Activated CD8-positive, alpha-beta T cell treated with anti-CD3 and anti-CD28 coated beads for 36 hours (primary cell): ENCODE measurements around the gene ACAD11. TPM values are rescaled to one million over a fixed set of nuclear protein-coding genes. Genes with fewer than 3 reads are reported as not detected.

Experiments
- ATAC-seq: fragments of 200-7000 bp; cut with Tn5 transposase; one replicate; pipeline ENCODE4 v1.10.0; 2021; ENCODE audit warnings: mild to moderate bottlenecking, moderate library complexity
- CTCF ChIA-PET: fragments of 350-600 bp; sonication (Branson Sonifier 250); formaldehyde crosslinking; loops from one replicate; lab custom pipeline; 2021; ENCODE audit warnings: antibody characterized with exemption; lab: Charles Lee
- POLR2A ChIA-PET: fragments of 350-600 bp; sonication (Branson Sonifier 250); formaldehyde crosslinking; loops from one replicate; lab custom pipeline; 2021; ENCODE audit warnings: antibody characterized with exemption; lab: Charles Lee
- DNase-seq: peaks from one replicate; pipeline ENCODE4 v3.0.0-alpha.2; 2020
- H3K27ac Mint-ChIP-seq: one replicate; pipeline ENCODE4 v1.8.0; 2021; ENCODE audit warnings: mild to moderate bottlenecking, mixed read lengths
- H3K27me3 Mint-ChIP-seq: one replicate; pipeline ENCODE4 v1.8.0; 2021; ENCODE audit warnings: mixed read lengths
- H3K36me3 Mint-ChIP-seq: one replicate; pipeline ENCODE4 v1.8.0; 2021; ENCODE audit warnings: low read depth, mixed read lengths
- H3K4me1 Mint-ChIP-seq: one replicate; pipeline ENCODE4 v1.8.0; 2021; ENCODE audit warnings: low read depth, mixed read lengths
- H3K4me3 Mint-ChIP-seq: one replicate; pipeline ENCODE4 v1.8.0; 2021; ENCODE audit warnings: mild to moderate bottlenecking, moderate library complexity, mixed read lengths
- H3K9me3 Mint-ChIP-seq: one replicate; pipeline ENCODE4 v1.8.0; 2021; ENCODE audit warnings: mixed read lengths
- intact Hi-C: fragments of 100-400 bp; cut with micrococcal nuclease; formaldehyde crosslinking; loops from one replicate; pipeline ENCODE4 v1.10.0; 2022
- total RNA-seq, 2 experiments: library from RNA; stranded (reverse); gene quantifications; one replicate each; pipeline ENCODE4 v1.2.3, GENCODE V29; 2021
- TF ChIP-seq, protein P1 (sequence below): fragments of 200-600 bp; IDR thresholded peaks from one replicate; pipeline ENCODE4 v1.8.0; 2022; ENCODE audit warnings: antibody characterized with exemption, mild to moderate bottlenecking

The ACAD11 gene
- total RNA-seq, 2 experiments from 2014 or later = 20.6 to 22.3 TPM

DNA sequence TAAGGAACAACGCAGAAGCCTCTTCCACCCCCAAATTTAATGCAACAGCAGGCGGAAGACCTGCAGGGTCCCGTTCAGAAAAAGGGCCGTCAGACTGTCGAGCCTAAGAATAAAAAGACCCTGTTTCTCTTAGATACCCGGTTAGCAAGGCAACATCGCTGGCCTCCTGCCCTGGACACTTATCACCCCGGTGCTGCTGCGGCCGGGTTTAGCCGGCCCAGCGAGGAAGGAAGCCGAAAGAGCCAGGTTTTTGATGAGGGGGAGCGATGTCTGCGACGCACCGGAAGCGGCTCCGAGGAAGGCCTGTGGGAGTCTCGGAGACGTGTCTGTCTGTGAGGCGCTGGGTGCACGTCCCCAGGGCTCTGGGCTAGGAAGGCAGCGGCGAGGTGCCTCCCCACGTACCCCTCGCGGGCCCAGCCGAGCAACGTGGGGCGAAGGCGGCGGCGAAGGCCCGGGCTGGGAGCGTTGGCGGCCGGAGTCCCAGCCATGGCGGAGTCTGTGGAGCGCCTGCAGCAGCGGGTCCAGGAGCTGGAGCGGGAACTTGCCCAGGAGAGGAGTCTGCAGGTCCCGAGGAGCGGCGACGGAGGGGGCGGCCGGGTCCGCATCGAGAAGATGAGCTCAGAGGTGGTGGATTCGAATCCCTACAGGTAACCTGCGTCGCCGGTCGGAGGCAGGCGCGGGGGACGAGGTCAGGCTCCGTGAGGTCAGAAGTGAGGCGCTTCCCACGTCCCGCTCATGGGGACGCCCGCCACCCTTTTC lies 622 bp upstream of the ACAD11 start, which contains the start of gene UBA5:
Gene UBA5 (plus strand): TSS at position 278 of the 759 bp plus-strand sequence. CDS start 209 bp downstream, at position 487.
- H3K27ac Mint-ChIP-seq = peak within 1 kb of the TSS; percentile 93
- ATAC-seq (peak; percentile 86), DNase-seq (peak; percentile 79)
- no peaks in the 10 kb centered on the region for H3K27me3 Mint-ChIP-seq
- H3K4me1 Mint-ChIP-seq = peaks cover 53% of the 10 kb centered on the region
- TF ChIP-seq, protein P1, sequence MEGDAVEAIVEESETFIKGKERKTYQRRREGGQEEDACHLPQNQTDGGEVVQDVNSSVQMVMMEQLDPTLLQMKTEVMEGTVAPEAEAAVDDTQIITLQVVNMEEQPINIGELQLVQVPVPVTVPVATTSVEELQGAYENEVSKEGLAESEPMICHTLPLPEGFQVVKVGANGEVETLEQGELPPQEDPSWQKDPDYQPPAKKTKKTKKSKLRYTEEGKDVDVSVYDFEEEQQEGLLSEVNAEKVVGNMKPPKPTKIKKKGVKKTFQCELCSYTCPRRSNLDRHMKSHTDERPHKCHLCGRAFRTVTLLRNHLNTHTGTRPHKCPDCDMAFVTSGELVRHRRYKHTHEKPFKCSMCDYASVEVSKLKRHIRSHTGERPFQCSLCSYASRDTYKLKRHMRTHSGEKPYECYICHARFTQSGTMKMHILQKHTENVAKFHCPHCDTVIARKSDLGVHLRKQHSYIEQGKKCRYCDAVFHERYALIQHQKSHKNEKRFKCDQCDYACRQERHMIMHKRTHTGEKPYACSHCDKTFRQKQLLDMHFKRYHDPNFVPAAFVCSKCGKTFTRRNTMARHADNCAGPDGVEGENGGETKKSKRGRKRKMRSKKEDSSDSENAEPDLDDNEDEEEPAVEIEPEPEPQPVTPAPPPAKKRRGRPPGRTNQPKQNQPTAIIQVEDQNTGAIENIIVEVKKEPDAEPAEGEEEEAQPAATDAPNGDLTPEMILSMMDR = no peak
- intact Hi-C loops = no loop called here
- H3K4me3 Mint-ChIP-seq = peak within 1 kb of the TSS; percentile 92
- no peaks in the 10 kb centered on the region for H3K9me3 Mint-ChIP-seq
- POLR2A ChIA-PET = interaction anchor here (0.6 to 1.3 kb wide), 4 partner anchors 9 to 29 kb away, joined by 3 read pairs; no protein-coding TSS in a partner anchor
- CTCF ChIA-PET = interaction anchor here (1.3 to 4.3 kb wide), 4 partner anchors 18 to 125 kb away, joined by 3 to 15 read pairs (median 3); no protein-coding TSS in a partner anchor
- H3K36me3 Mint-ChIP-seq = peaks cover 23% of the 10 kb centered on the region

DNA sequence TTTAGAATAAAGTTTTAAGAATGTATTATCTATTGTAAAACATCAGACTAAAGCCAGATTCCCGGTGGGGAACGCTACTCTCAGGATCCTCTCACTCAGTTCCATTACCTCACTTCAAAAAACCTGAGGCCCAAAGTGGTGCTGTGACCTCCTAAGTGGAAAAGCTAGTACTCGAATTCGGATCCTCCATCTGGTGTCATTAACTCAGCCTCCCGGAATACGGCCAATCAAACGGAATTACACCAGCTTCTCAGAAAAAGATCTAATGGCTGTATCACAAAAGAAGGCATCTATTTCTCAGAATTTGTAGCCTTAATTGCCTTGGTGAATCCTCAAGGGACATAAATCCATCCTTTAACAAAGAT lies 627 bp downstream of the ACAD11 start:
- intact Hi-C loops = loop anchor here (5.0 kb wide), 1 partner anchor 117 kb away; no protein-coding TSS in a partner anchor
- no peak for ATAC-seq
- TF ChIP-seq, protein P1 = no peak

DNA sequence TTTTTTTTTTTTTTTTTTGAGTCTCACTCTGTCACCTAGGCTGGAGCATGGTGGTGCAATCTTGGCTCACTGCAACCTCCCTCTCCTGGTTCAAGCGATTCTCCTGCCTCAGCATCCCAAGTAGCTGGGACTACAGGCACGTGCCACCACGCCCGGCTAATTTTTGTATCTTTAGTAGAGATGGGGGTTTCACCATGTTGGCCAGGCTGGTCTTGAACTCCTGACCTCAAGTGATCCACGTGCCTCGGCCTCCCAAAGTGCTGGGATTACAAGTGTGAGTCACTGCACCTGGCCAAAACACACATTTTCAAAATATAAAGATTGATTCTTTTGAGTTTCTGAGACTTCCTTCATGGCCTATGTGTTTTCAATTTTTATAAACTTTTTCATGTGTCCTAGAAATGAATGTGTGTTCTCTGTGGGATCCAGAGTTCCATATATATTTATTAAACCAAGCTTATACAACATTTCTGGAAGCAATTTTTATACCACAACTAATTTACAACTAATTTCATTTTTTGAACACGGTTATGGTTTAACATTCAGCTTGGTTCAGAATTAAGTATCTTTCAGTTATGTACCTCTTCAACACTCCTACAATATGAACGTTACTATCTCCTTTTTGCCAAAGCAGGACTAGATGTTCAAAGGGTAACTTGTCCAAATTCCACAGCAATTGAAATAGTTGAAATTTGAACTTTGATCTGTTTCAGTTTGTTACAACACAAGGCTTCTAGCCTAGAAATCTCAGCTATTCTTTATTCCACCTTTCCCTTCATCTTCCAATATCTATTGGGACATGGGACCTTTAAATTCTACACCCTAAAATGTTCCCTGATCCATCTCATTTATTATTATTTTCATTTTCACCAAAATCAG lies 1.5 kb downstream of the ACAD11 start:
- H3K9me3 Mint-ChIP-seq = no peaks in the 10 kb centered on the region
- ChIA-PET POLR2A (interaction anchor here (0.6 kb wide), 1 partner anchor 12 kb away, joined by 3 read pairs; no protein-coding TSS in a partner anchor), CTCF (interaction anchor here (0.7 to 4.3 kb wide), 6 partner anchors 16 to 937 kb away, joined by 3 to 15 read pairs (median 3); no protein-coding TSS in a partner anchor)
- peaks cover 37% of the 10 kb centered on the region for H3K4me1 Mint-ChIP-seq
- no peaks in the 10 kb centered on the region for H3K27me3 Mint-ChIP-seq
- no peak for ATAC-seq
- peaks cover 12% of the 10 kb centered on the region for H3K36me3 Mint-ChIP-seq
- no peak for DNase-seq
- TF ChIP-seq, protein P1 = no peak
- H3K4me3 Mint-ChIP-seq = peak overlapping the region; percentile 92
- intact Hi-C loops = loop anchor here (5.0 kb wide), 1 partner anchor 116 kb away; no protein-coding TSS in a partner anchor
- H3K27ac Mint-ChIP-seq = no peak overlapping the region

More for the DNA sequence above, 627 bp downstream of the ACAD11 start:
- Mint-ChIP-seq H3K27me3 (no peaks in the 10 kb centered on the region), H3K4me3 (peak overlapping the region; percentile 92), H3K27ac (peak overlapping the region; percentile 93), H3K36me3 (peaks cover 17% of the 10 kb centered on the region), H3K4me1 (peaks cover 45% of the 10 kb centered on the region), H3K9me3 (no peaks in the 10 kb centered on the region)
- CTCF ChIA-PET = interaction anchor here (0.7 to 4.3 kb wide), 6 partner anchors 17 to 123 kb away, joined by 3 to 15 read pairs (median 3); no protein-coding TSS in a partner anchor
- POLR2A ChIA-PET = interaction anchor here (0.6 kb wide), 1 partner anchor 13 kb away, joined by 3 read pairs; no protein-coding TSS in a partner anchor
- peak; percentile 15 for DNase-seq

DNA sequence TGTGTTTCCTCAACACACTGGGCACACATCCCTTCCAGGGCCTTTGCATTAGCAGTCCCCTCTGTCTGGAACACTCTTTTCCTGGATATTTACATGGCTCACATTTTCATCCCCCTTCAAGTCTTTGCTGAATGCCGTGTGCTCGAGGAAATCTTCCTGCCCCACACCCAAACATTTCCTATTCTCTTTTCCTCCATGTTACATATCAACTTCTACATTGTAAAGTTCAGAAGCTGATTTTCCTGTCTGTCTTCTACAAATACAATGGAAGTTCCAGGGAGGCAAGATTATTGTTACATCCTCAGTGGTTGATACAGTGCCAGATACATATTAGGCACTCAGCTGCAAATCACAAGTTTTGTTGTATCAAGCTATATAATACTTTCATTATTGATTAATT lies 4.1 kb downstream of the ACAD11 start:
- intact Hi-C loops = loop anchor here (5.0 kb wide), 1 partner anchor 113 kb away; no protein-coding TSS in a partner anchor
- CTCF ChIA-PET = interaction anchor here (2.2 kb wide), 1 partner anchor 13 kb away, joined by 8 read pairs; no protein-coding TSS in a partner anchor

More for the DNA sequence above, 4.1 kb downstream of the ACAD11 start:
- ATAC-seq = no peak
- Mint-ChIP-seq H3K4me3 (no peak overlapping the region), H3K27me3 (no peaks in the 10 kb centered on the region), H3K9me3 (no peaks in the 10 kb centered on the region), H3K36me3 (peaks cover 6% of the 10 kb centered on the region), H3K4me1 (peaks cover 25% of the 10 kb centered on the region), H3K27ac (no peak overlapping the region)
- TF ChIP-seq, protein P1 = no peak
- no peak for DNase-seq
- POLR2A ChIA-PET = no interaction called here
